Gastroesophageal sphincter (tissue), 3 donors: ENCODE measurements around the gene CD300LG.
"Not testable (repeated sequence)": the region's sequence is repeated elsewhere in the genome, so short reads cannot be mapped to it uniquely, and the experiment has no call there.

ENCODE experiments used
- EP300 ChIP-seq: sonication (generic); formaldehyde crosslinking; IDR thresholded peaks from one replicate; pipeline ENCODE4 v1.6.1; 2017; ENCODE audit warnings: antibody characterized with exemption, mild to moderate bottlenecking
- POLR2A ChIP-seq, 2 donors: fragments of 450-650 bp; IDR thresholded peaks; one replicate each; pipeline ENCODE4 v1.6.1; 2017; ENCODE audit warnings: antibody characterized with exemption in 2 of 2, mild to moderate bottlenecking in 2 of 2, moderate library complexity in 1 of 2
- TF ChIP-seq, protein P1 (sequence below), 4 experiments: fragments of 200-600 bp in 2 of 4; fragments of 450-650 bp in 2 of 4; sonication (generic) in 1 of 4; IDR thresholded peaks; one replicate each; pipeline ENCODE4 v1.5.1; 2017 to 2019; ENCODE audit warnings: antibody characterized with exemption in 4 of 4, mild to moderate bottlenecking in 2 of 4, moderate library complexity in 2 of 4

- TF ChIP-seq POLR2A (IDR thresholded peaks at IDR 0.05); EP300: not testable (repeated sequence)
- TF ChIP-seq, protein P1, sequence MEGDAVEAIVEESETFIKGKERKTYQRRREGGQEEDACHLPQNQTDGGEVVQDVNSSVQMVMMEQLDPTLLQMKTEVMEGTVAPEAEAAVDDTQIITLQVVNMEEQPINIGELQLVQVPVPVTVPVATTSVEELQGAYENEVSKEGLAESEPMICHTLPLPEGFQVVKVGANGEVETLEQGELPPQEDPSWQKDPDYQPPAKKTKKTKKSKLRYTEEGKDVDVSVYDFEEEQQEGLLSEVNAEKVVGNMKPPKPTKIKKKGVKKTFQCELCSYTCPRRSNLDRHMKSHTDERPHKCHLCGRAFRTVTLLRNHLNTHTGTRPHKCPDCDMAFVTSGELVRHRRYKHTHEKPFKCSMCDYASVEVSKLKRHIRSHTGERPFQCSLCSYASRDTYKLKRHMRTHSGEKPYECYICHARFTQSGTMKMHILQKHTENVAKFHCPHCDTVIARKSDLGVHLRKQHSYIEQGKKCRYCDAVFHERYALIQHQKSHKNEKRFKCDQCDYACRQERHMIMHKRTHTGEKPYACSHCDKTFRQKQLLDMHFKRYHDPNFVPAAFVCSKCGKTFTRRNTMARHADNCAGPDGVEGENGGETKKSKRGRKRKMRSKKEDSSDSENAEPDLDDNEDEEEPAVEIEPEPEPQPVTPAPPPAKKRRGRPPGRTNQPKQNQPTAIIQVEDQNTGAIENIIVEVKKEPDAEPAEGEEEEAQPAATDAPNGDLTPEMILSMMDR (IDR thresholded peaks at IDR 0.05), result not testable (repeated sequence)
Measured at GRCh38 chr17:43869031-43869430, 22.1 kb downstream of the CD300LG start.
